SK-N-MC (cell line): ENCODE measurements around the gene ELOA.

Source experiments
- DNase-seq: peaks from one replicate; pipeline ENCODE4 v3.0.0-alpha.2; 2011; ENCODE audit warnings: low read depth, low spot score
- H3K27ac ChIP-seq: fragments of 200-600 bp; sonication (generic); 2 replicates; pipeline ENCODE4 v1.5.1; 2016; ENCODE audit warnings: mixed run types
- H3K36me3 ChIP-seq: fragments of 200-600 bp; sonication (generic); 2 replicates; pipeline ENCODE4 v1.6.1; 2017; ENCODE audit warnings: antibody characterized with exemption, low read length, mixed read lengths; ENCODE audit not compliant: insufficient read depth
- H3K4me3 ChIP-seq: fragments of 200-600 bp; sonication (generic); 2 replicates; pipeline ENCODE4 v1.5.1; 2016
- H3K9ac ChIP-seq: fragments of 200-600 bp; sonication (generic); 2 replicates; pipeline ENCODE4 v1.8.0; 2017; ENCODE audit warnings: mixed run types, mixed read lengths; ENCODE audit not compliant: insufficient read length
- H3K9me3 ChIP-seq: fragments of 200-600 bp; sonication (generic); 2 replicates; pipeline ENCODE4 v1.6.1; 2017; ENCODE audit warnings: low read depth, mild to moderate bottlenecking, antibody characterized with exemption, low read length, moderate library complexity, mixed read lengths
- EZH2 ChIP-seq: fragments of 200-600 bp; sonication (generic); IDR thresholded peaks from one replicate; pipeline ENCODE4 v1.6.1; 2017; ENCODE audit warnings: antibody characterized with exemption
- FOXP2 ChIP-seq: optimal IDR thresholded peaks from 2 replicates; pipeline ENCODE3; 2011; ENCODE audit warnings: mild to moderate bottlenecking, moderate library complexity; ENCODE audit not compliant: insufficient read depth; ENCODE audit errors: extremely low read length, control extremely low read depth
- POLR2AphosphoS5 ChIP-seq: IDR thresholded peaks from 2 replicates; pipeline ENCODE4 v1.6.1; 2012; ENCODE audit warnings: mild to moderate bottlenecking, low read depth, low read length, borderline replicate concordance

ELOA gene

GRCh38 chr1:23701996-23702395, 41.3 kb upstream of the ELOA start:
- H3K9me3 ChIP-seq: no peaks in the 10 kb centered on the region
- no peak overlapping the region for H3K9ac ChIP-seq
- peaks cover 80% of the 10 kb centered on the region for H3K36me3 ChIP-seq
- peak overlapping the region; percentile 61; the same call in 1 of the 2 replicates for H3K27ac ChIP-seq
- TF ChIP-seq POLR2AphosphoS5 (no peak), FOXP2 (no peak), EZH2 (no peak)
- H3K4me3 ChIP-seq: no peak overlapping the region
- no peak for DNase-seq

DNA sequence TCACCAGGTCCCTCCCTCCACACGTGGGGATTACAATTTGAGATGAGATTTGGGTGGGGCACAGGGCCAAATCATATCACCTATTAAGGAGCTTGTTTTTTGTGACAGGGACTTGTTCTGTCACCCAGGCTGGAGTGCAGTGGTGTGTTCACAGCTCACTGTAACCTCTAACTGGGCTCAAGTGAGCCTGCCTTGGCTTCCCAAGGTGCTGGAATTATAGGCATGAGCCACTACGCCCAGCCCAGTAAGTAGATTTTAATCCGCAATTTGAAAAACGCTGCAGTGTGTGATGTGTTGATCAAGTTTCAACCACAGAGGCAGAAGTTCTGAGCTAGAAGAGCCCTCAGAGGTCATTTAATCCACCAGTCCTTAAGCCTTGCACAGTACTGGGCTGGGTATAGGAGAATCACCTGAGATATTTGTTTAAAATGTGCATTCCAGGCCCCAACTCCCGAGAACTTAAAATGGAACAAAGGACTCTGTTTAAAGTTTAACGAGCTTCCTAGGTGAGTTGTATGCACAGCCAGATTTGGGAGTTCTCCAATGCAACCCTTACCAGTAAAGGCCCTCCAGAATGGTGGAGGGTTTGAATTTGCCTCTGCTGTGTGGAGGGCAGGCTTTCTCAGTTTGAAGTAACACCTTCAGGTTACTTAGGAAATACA, 38.3 kb upstream of the ELOA start:
- TF ChIP-seq EZH2 (no peak), FOXP2 (no peak)
- Histone ChIP-seq H3K27ac (no peak overlapping the region), H3K9ac (no peak overlapping the region)

GRCh38 chr1:23709229-23709628, 34.0 kb upstream of the ELOA start:
- Histone ChIP-seq H3K27ac (no peak overlapping the region), H3K36me3 (peaks cover 28% of the 10 kb centered on the region), H3K4me3 (no peak overlapping the region), H3K9ac (no peak overlapping the region), H3K9me3 (no peaks in the 10 kb centered on the region)
- no peak for DNase-seq
- TF ChIP-seq FOXP2 (no peak), EZH2 (no peak), POLR2AphosphoS5 (no peak)

More for the DNA sequence above, 38.3 kb upstream of the ELOA start:
- Histone ChIP-seq H3K36me3 (peaks cover 52% of the 10 kb centered on the region), H3K4me3 (no peak overlapping the region), H3K9me3 (no peaks in the 10 kb centered on the region)
- no peak for DNase-seq

GRCh38 chr1:23718482-23718881, 24.8 kb upstream of the ELOA start:
- TF ChIP-seq FOXP2: no peak
- TF ChIP-seq POLR2AphosphoS5: no peak
- TF ChIP-seq EZH2: no peak
- no peak for DNase-seq
- H3K9me3 ChIP-seq: no peaks in the 10 kb centered on the region
- H3K36me3 ChIP-seq: no peaks in the 10 kb centered on the region; the same call in 1 of the 2 replicates
- H3K27ac ChIP-seq: no peak overlapping the region
- no peak overlapping the region for H3K4me3 ChIP-seq
- no peak overlapping the region for H3K9ac ChIP-seq

DNA sequence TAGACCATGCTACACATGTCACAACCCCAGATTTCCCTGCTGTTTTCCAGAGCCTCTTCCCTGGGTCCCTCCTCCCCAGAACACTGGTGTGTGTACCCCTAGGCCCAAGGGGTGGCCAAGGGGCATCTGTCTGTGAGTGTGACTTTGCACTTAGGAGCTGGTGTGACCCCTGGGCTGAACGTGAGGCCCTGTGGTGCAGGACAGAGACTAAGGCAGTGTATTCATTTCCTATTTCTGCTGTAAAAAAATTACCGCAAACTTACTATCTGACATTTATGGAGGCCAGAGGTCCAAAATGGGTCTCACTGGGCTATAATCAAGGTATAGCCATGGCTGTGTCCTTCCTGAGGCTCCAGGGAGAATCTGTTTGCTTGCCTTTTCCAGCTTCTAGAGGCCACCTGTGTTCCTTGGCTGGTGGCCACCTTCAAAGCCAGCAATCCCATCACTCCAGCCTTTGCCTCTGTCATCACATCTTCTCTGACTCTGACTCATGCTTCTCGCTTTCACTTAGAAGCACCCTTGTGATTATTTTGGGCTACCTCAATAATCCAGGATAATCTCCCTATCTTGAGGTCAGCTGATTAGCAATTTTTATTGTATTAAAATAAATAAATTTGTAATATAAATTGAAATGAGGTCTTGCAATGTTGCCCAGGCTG, 24.0 kb upstream of the ELOA start:
- no peak for TF ChIP-seq EZH2
- no peak for TF ChIP-seq POLR2AphosphoS5
- no peak for TF ChIP-seq FOXP2
- no peak overlapping the region for H3K4me3 ChIP-seq
- H3K27ac ChIP-seq: no peak overlapping the region
- H3K36me3 ChIP-seq: no peaks in the 10 kb centered on the region; the same call in 1 of the 2 replicates
- H3K9ac ChIP-seq: no peak overlapping the region
- no peaks in the 10 kb centered on the region for H3K9me3 ChIP-seq
- no peak for DNase-seq

GRCh38 chr1:23720256-23720995, 22.8 kb upstream of the ELOA start:
- H3K27ac ChIP-seq: no peak overlapping the region
- DNase-seq: no peak
- no peak overlapping the region for H3K4me3 ChIP-seq
- H3K36me3 ChIP-seq: no peaks in the 10 kb centered on the region; the same call in 1 of the 2 replicates
- TF ChIP-seq FOXP2: no peak
- no peak for TF ChIP-seq EZH2
- no peak for TF ChIP-seq POLR2AphosphoS5
- no peaks in the 10 kb centered on the region for H3K9me3 ChIP-seq
- H3K9ac ChIP-seq: no peak overlapping the region

GRCh38 chr1:23722652-23723051, 20.6 kb upstream of the ELOA start:
- Histone ChIP-seq H3K27ac (no peak overlapping the region), H3K4me3 (no peak overlapping the region), H3K9me3 (no peaks in the 10 kb centered on the region), H3K9ac (no peak overlapping the region), H3K36me3 (no peaks in the 10 kb centered on the region)
- DNase-seq: no peak
- TF ChIP-seq FOXP2 (no peak), POLR2AphosphoS5 (no peak), EZH2 (no peak)

GRCh38 chr1:23726686-23727085, 16.6 kb upstream of the ELOA start:
- TF ChIP-seq EZH2 (no peak), POLR2AphosphoS5 (no peak), FOXP2 (no peak)
- Histone ChIP-seq H3K27ac (no peak overlapping the region), H3K9me3 (no peaks in the 10 kb centered on the region), H3K9ac (no peak overlapping the region), H3K4me3 (no peak overlapping the region), H3K36me3 (no peaks in the 10 kb centered on the region)
- DNase-seq: no peak
